Subcutaneous adipose tissue (tissue), 4 donors: Measurements from ENCODE around the gene ACKR4. TPM values are rescaled to one million over a fixed set of nuclear protein-coding genes. Genes with fewer than 3 reads are reported as not detected.

ENCODE experiments used
- CTCF ChIP-seq: fragments of 450-650 bp; IDR thresholded peaks from one replicate; pipeline ENCODE4 v1.5.1; 2016; ENCODE audit warnings: low read depth, mild to moderate bottlenecking, control low read depth, antibody characterized with exemption, moderate library complexity
- total RNA-seq, 4 donors: library from RNA; depleted of rRNA; stranded (reverse); fragments of >200 nt; gene quantifications; one replicate each; pipeline ENCODE4 v1.1.0, GENCODE V29; 2016

Gene ACKR4
- total RNA-seq, 4 donors from 2014 or later: 0.66 to 18.3 (median 3.3) TPM

DNA sequence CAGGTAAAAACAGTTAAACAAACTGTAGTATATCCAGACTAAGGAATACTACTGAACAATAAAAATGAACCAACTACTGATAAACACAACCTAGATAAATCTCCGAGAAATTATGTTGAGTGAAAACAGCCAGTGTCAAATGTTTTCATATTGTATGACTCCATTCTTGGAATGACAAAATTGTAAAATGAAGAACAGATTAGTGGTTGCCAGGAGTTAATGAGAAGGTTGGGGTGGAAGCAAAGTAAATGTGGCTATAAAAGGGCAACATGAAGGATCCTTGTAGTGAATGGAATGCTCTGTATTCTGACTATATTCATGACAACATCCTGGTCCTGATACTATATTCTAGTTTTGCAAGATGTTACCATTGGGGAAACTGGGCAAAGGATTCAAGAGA is 27.5 kb upstream of the ACKR4 start:
- no peak for TF ChIP-seq CTCF

- TF ChIP-seq CTCF: no peak
Observed at GRCh38 chr3:132570016-132570415, 27.1 kb upstream of the ACKR4 start.

GRCh38 chr3:132573797-132574211 is 23.3 kb upstream of the ACKR4 start:
- TF ChIP-seq CTCF: no peak

- no peak for TF ChIP-seq CTCF
Observed at GRCh38 chr3:132587401-132587800, 9.7 kb upstream of the ACKR4 start.

GRCh38 chr3:132592216-132592615 is 4.9 kb upstream of the ACKR4 start:
- TF ChIP-seq CTCF: no peak

DNA sequence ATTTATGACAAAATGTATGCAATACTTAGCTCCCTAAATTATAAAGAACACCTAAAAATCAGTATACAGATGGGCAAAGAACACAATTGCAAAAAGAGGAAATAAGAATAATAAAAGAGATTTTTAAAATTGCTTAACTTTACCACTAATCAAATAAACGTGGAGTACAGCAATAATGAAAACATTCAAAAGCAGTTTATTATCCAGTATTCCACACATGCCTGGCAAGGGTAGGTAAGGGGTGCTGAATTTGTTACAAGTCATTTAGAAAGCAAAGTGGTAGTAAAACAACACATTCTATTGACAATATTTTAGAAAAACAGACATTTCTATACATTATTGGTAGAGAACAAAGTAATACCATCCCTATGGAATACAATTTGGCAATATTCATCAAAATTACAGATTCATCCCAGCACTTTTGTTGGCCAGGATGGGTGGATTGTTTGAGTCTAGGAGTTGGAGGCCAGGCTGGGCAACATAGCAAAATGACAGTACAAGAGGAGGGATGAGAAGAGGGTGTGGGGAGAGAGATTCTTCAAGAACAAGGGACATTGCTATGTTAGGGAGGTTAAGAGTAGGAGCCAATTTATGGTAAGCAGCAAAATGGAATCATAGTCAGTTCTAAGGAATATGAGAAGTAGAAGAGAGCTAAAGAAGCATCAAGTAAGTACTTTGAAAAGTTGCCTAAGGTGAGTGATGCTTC is 3.7 kb upstream of the ACKR4 start:
- no peak for TF ChIP-seq CTCF

DNA sequence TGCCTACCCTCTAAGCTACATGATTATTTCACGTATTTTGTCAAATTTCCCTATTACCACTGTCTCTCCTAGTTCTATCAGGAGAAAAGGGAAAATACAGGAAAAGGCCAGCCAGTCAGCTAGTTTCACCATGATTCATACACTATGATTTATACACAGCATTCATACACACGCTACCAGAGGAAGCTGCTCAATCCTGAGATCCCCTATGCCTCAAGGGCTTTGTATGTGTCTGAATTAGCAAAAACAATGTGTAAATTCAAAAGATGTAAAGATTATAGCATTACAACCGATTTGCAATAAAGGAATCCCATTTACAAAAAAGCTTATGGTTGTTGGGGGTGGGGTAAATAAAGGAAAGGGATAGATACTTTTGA is 3.1 kb upstream of the ACKR4 start:
- TF ChIP-seq CTCF: no peak
